Panc1 (cell line): ENCODE results near the gene RTP5. TPM values are rescaled to one million over a fixed set of nuclear protein-coding genes. Genes with fewer than 3 reads are reported as not detected.

Experiments used
- ATAC-seq: fragments of 200-7000 bp; cut with Tn5 transposase; 2 replicates; pipeline ENCODE4 v1.9.1; 2020; ENCODE audit warnings: mild to moderate bottlenecking, moderate library complexity
- BruUV-seq: library from RNA; stranded (reverse); fragments of 400-500 nt; replicated peaks from 2 replicates; lab custom pipeline; 2021; lab: Mats Ljungman, UMichigan
- CTCF ChIA-PET: fragments of 300-600 bp; sonication (Branson Sonifier 250); formaldehyde crosslinking; loops from one replicate; lab custom pipeline; 2022; ENCODE audit warnings: antibody characterized with exemption; lab: Charles Lee
- POLR2A ChIA-PET: fragments of 300-600 bp; sonication (Branson Sonifier 250); formaldehyde crosslinking; loops from one replicate; lab custom pipeline; 2022; ENCODE audit warnings: antibody characterized with exemption; lab: Charles Lee
- DNase-seq: peaks from one replicate; pipeline ENCODE4 v3.0.0-alpha.2; 2010; ENCODE audit warnings: low read depth, low spot score
- H3K27ac ChIP-seq: 2 replicates; pipeline ENCODE4 v1.5.1; 2011; ENCODE audit warnings: mild to moderate bottlenecking, low read length, inconsistent platforms
- H3K27me3 ChIP-seq: fragments of 200-500 bp; sonication (Bioruptor generic); 2 replicates; pipeline ENCODE4 v1.6.0; 2014; ENCODE audit warnings: low read length, inconsistent platforms; ENCODE audit not compliant: control insufficient read depth, insufficient read depth
- H3K36me3 ChIP-seq: fragments of 200-500 bp; sonication (Bioruptor generic); 2 replicates; pipeline ENCODE4 v1.5.1; 2014; ENCODE audit warnings: inconsistent platforms, mild to moderate bottlenecking, low read length, moderate library complexity; ENCODE audit not compliant: control insufficient read depth, insufficient read depth
- H3K4me1 ChIP-seq: 2 replicates; pipeline ENCODE4 v1.5.1; 2011; ENCODE audit warnings: inconsistent platforms, mild to moderate bottlenecking, low read length, moderate library complexity; ENCODE audit not compliant: control insufficient read depth, insufficient read depth
- H3K4me3 ChIP-seq, 2 experiments: 2 replicates each; pipeline ENCODE4 v1.5.1; 2011 to 2012; ENCODE audit warnings: low read depth in 2 of 2, low read length in 2 of 2, mild to moderate bottlenecking in 2 of 2, inconsistent platforms in 1 of 2, moderate library complexity in 1 of 2
- H3K9me3 ChIP-seq: fragments of 200-500 bp; sonication (Bioruptor generic); 2 replicates; pipeline ENCODE4 v1.5.1; 2014; ENCODE audit warnings: low read depth, mild to moderate bottlenecking, inconsistent platforms, low read length, moderate library complexity; ENCODE audit not compliant: control insufficient read depth, insufficient read depth
- POLR2AphosphoS5 ChIP-seq: IDR thresholded peaks from 2 replicates; pipeline ENCODE4 v1.6.1; 2012; ENCODE audit warnings: mild to moderate bottlenecking, low read depth, low read length, moderate library complexity
- SIN3A ChIP-seq: IDR thresholded peaks from 2 replicates; pipeline ENCODE4 v1.6.1; 2012; ENCODE audit warnings: low read depth, mild to moderate bottlenecking, low read length, moderate library complexity, borderline replicate concordance; ENCODE audit not compliant: insufficient read depth
- TCF7L2 ChIP-seq: IDR thresholded peaks from 2 replicates; pipeline ENCODE4 v1.6.1; 2011; ENCODE audit warnings: mild to moderate bottlenecking, low read depth, low read length, inconsistent platforms
- in situ Hi-C: cut with HindIII; loops from 2 replicates; pipeline ENCODE4 v1.10.0; 2016; ENCODE audit warnings: low sequenced_read_pairs, low pct_unique_long_range_greater_than_20kb
- intact Hi-C: fragments of 100-400 bp; cut with micrococcal nuclease; formaldehyde crosslinking; loops from one replicate; pipeline ENCODE4 v1.10.0; 2022; ENCODE audit not compliant: unreplicated experiment
- total RNA-seq: library from RNA; stranded (reverse); gene quantifications from one replicate; pipeline ENCODE4 v1.2.1, GENCODE V29; 2021; ENCODE audit not compliant: unreplicated experiment
- TF ChIP-seq, protein P1 (sequence below): fragments of 450-650 bp; IDR thresholded peaks from 2 replicates; pipeline ENCODE4 v1.5.1; 2017; ENCODE audit warnings: mild to moderate bottlenecking
- TF ChIP-seq, protein P2 (sequence below), 2 experiments: IDR thresholded peaks; 2 replicates each; pipeline ENCODE4 v1.6.1; 2011 to 2012; ENCODE audit warnings: low read depth in 2 of 2, control low read depth in 1 of 2, low read length in 1 of 2, mild to moderate bottlenecking in 1 of 2, moderate library complexity in 1 of 2; ENCODE audit not compliant: insufficient read depth in 1 of 2

Gene RTP5
- total RNA-seq, 1 experiment from 2014 or later: not detected

DNA sequence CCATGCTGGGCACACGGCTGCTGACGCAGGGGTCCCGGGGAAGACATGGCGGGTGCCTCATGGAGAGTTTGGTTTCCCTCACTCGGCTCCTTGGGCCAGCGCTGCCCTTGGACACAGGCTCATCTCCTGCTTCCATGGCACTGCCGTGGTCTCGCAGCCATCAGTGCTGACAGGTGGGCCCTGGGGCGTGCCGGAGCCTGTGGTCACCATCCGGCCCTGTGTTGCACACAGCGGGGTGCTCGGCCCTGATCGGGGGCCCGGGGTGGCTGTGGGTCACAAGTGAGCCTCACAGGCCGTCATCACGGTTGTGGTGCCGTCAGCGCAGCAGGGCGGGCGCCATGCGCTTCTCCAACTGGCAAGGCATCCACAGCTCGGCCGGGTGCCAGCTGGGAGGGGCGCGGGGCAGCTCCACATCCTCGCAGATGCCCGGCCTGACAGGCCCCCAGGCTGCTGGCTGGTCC lies 582 bp downstream of the RTP5 start:
- Histone ChIP-seq H3K27me3 (no peaks in the 10 kb centered on the region), H3K27ac (no peak overlapping the region), H3K4me3 (no peak overlapping the region), H3K36me3 (no peaks in the 10 kb centered on the region), H3K9me3 (no peaks in the 10 kb centered on the region), H3K4me1 (peaks cover 9% of the 10 kb centered on the region; the same call in 1 of the 2 replicates)
- CTCF ChIA-PET: no interaction called here
- intact Hi-C loops: loop anchor here (10.0 kb wide), 1 partner anchor 135 kb away; the partner anchor contains the start of gene D2HGDH
- in situ Hi-C loops: no loop called here
- POLR2A ChIA-PET: no interaction called here
- ATAC-seq: no peak
- no peak for DNase-seq
- TF ChIP-seq, protein P1, sequence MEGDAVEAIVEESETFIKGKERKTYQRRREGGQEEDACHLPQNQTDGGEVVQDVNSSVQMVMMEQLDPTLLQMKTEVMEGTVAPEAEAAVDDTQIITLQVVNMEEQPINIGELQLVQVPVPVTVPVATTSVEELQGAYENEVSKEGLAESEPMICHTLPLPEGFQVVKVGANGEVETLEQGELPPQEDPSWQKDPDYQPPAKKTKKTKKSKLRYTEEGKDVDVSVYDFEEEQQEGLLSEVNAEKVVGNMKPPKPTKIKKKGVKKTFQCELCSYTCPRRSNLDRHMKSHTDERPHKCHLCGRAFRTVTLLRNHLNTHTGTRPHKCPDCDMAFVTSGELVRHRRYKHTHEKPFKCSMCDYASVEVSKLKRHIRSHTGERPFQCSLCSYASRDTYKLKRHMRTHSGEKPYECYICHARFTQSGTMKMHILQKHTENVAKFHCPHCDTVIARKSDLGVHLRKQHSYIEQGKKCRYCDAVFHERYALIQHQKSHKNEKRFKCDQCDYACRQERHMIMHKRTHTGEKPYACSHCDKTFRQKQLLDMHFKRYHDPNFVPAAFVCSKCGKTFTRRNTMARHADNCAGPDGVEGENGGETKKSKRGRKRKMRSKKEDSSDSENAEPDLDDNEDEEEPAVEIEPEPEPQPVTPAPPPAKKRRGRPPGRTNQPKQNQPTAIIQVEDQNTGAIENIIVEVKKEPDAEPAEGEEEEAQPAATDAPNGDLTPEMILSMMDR: no peak
- TF ChIP-seq TCF7L2 (no peak), SIN3A (no peak), POLR2AphosphoS5 (no peak)
- TF ChIP-seq, protein P2, sequence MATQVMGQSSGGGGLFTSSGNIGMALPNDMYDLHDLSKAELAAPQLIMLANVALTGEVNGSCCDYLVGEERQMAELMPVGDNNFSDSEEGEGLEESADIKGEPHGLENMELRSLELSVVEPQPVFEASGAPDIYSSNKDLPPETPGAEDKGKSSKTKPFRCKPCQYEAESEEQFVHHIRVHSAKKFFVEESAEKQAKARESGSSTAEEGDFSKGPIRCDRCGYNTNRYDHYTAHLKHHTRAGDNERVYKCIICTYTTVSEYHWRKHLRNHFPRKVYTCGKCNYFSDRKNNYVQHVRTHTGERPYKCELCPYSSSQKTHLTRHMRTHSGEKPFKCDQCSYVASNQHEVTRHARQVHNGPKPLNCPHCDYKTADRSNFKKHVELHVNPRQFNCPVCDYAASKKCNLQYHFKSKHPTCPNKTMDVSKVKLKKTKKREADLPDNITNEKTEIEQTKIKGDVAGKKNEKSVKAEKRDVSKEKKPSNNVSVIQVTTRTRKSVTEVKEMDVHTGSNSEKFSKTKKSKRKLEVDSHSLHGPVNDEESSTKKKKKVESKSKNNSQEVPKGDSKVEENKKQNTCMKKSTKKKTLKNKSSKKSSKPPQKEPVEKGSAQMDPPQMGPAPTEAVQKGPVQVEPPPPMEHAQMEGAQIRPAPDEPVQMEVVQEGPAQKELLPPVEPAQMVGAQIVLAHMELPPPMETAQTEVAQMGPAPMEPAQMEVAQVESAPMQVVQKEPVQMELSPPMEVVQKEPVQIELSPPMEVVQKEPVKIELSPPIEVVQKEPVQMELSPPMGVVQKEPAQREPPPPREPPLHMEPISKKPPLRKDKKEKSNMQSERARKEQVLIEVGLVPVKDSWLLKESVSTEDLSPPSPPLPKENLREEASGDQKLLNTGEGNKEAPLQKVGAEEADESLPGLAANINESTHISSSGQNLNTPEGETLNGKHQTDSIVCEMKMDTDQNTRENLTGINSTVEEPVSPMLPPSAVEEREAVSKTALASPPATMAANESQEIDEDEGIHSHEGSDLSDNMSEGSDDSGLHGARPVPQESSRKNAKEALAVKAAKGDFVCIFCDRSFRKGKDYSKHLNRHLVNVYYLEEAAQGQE (IDR thresholded peaks at IDR 0.05; ENCODE audit: insufficient read depth in 1 of 2, low read depth in 2 of 2, low read length in 1 of 2): no peak
- BruUV-seq: no TSS peak

DNA sequence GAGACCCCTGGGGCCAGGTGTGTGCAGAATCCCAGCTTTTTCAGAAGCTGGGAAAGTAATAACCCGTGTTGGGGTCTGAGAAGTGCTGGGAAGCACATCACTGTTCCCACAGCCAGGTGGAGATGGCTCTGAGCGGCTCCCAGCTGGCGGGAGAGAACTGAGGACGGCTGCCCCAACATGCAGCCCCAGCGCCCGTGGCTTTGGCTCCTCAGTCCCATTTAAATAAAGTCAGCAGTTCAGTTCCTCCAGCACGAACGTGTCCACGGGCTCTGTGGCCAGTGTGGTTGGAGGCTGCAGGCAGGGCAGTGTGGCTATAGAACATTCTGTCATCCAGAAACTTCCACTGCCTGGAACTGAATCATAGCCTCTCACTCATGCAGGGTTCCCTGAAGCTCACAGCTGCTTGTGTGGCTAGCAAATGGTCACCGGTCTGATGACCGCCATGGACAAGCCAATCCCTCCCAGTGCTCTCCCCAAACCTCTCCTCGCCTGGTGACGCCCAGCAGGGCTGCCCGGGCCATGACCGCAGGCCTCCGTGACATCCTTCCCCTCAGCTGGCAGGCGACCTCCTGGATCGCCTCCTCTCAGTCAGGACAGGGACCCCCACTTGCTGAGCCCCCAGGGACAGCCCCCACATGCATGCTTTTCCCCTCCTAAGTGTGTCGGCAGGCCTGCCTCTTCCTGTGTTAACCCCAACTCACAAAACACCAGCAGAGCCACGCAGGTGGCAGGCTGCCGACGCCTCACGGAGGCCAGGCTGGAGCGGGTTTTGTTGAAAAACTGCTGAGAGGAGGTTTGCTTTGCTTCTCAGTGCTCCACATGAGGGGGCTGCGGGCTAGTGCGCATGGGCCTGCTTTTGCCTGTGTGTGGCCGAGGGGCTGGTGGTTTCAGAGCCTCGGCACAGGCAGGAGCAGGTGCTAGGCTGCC lies 1.3 kb downstream of the RTP5 start:
- POLR2A ChIA-PET: no interaction called here
- no TSS peak for BruUV-seq
- no peaks in the 10 kb centered on the region for H3K36me3 ChIP-seq
- no peak overlapping the region for H3K4me3 ChIP-seq
- TF ChIP-seq TCF7L2 (no peak), POLR2AphosphoS5 (no peak)
- TF ChIP-seq, protein P2 (IDR thresholded peaks at IDR 0.05; ENCODE audit: insufficient read depth in 1 of 2, low read depth in 2 of 2, low read length in 1 of 2): no peak
- H3K9me3 ChIP-seq: no peaks in the 10 kb centered on the region
- CTCF ChIA-PET: no interaction called here
- no peaks in the 10 kb centered on the region for H3K27me3 ChIP-seq
- ATAC-seq (no peak), DNase-seq (no peak)
- peaks cover 9% of the 10 kb centered on the region; the same call in 1 of the 2 replicates for H3K4me1 ChIP-seq
- intact Hi-C loops (loop anchor here (10.0 kb wide), 1 partner anchor 136 kb away; the partner anchor contains the start of gene D2HGDH), in situ Hi-C loops (no loop called here)
- H3K27ac ChIP-seq: no peak overlapping the region
